IMR-90 (cell line): ENCODE measurements around the gene AQP7. TPM values are rescaled to one million over a fixed set of nuclear protein-coding genes. Genes with fewer than 3 reads are reported as not detected.

Experiments
- ATAC-seq: fragments of 200-7000 bp; cut with Tn5 transposase; 2 replicates; pipeline ENCODE4 v1.9.1; 2020; ENCODE audit warnings: low read depth, mild to moderate bottlenecking, moderate library complexity
- BruUV-seq: library from RNA; stranded (reverse); fragments of 400-500 nt; replicated peaks from 2 replicates; lab custom pipeline; 2021; lab: Mats Ljungman, UMichigan
- CTCF ChIA-PET: fragments of 300-600 bp; formaldehyde crosslinking; extraction: SDS; loops from one replicate; lab custom pipeline; 2021; ENCODE audit warnings: antibody characterized with exemption; lab: Yijun Ruan, JAX
- POLR2A ChIA-PET: fragments of 300-600 bp; sonication (Branson Sonifier 250); formaldehyde crosslinking; loops from one replicate; lab custom pipeline; 2022; ENCODE audit warnings: antibody characterized with exemption; ENCODE audit not compliant: unreplicated experiment; lab: Charles Lee
- DNase-seq: peaks from one replicate; pipeline ENCODE4 v3.0.0; 2013
- H2AFZ ChIP-seq: replicated peaks from 2 replicates; pipeline ENCODE3; 2013; ENCODE audit warnings: low read length, mild to moderate bottlenecking; ENCODE audit not compliant: poor library complexity
- H2AK5ac ChIP-seq: 2 replicates; pipeline ENCODE4 v1.6.1; 2013; ENCODE audit warnings: low read depth, low read length, inconsistent platforms
- H2AK9ac ChIP-seq: replicated peaks from 2 replicates; pipeline ENCODE3; 2013; ENCODE audit warnings: mild to moderate bottlenecking, low read depth, low read length, moderate library complexity; ENCODE audit not compliant: poor library complexity
- H2BK120ac ChIP-seq: 2 replicates; pipeline ENCODE4 v1.6.1; 2013; ENCODE audit warnings: low read depth, low read length, inconsistent platforms
- H2BK15ac ChIP-seq: 3 replicates; pipeline ENCODE4 v1.6.1; 2013; ENCODE audit warnings: low read depth, low read length, inconsistent platforms
- H2BK20ac ChIP-seq: 2 replicates; pipeline ENCODE4 v1.6.1; 2013; ENCODE audit warnings: low read depth, mild to moderate bottlenecking, inconsistent platforms, low read length, moderate library complexity
- H2BK5ac ChIP-seq: 2 replicates; pipeline ENCODE4 v1.6.1; 2013; ENCODE audit warnings: mild to moderate bottlenecking, low read depth, low read length, inconsistent platforms; ENCODE audit not compliant: poor library complexity, severe bottlenecking
- H3K14ac ChIP-seq: replicated peaks from 2 replicates; pipeline ENCODE4 v1.6.1; 2013; ENCODE audit warnings: low read depth, low read length, inconsistent platforms
- H3K18ac ChIP-seq: 2 replicates; pipeline ENCODE4 v1.6.1; 2013; ENCODE audit warnings: low read depth, low read length, control low read depth
- H3K23ac ChIP-seq: 2 replicates; pipeline ENCODE4 v1.6.1; 2013; ENCODE audit warnings: low read depth, low read length, inconsistent platforms
- H3K27ac ChIP-seq: 2 replicates; pipeline ENCODE4 v1.5.1; 2013; ENCODE audit warnings: mild to moderate bottlenecking, control low read depth, low read length; ENCODE audit not compliant: insufficient read depth
- H3K27me3 ChIP-seq: 2 replicates; pipeline ENCODE4 v1.6.1; 2013; ENCODE audit warnings: low read length; ENCODE audit not compliant: control insufficient read depth, insufficient read depth
- H3K36me3 ChIP-seq: 2 replicates; pipeline ENCODE4 v1.6.1; 2013; ENCODE audit warnings: low read length, mixed read lengths; ENCODE audit not compliant: control insufficient read depth, insufficient read depth
- H3K4ac ChIP-seq: 2 replicates; pipeline ENCODE4 v1.6.1; 2013; ENCODE audit warnings: low read depth, low read length, inconsistent platforms
- H3K4me1 ChIP-seq: 2 replicates; pipeline ENCODE4 v1.6.1; 2013; ENCODE audit warnings: low read length, mixed read lengths; ENCODE audit not compliant: control insufficient read depth, insufficient read depth
- H3K4me2 ChIP-seq: 2 replicates; pipeline ENCODE4 v1.6.1; 2013; ENCODE audit warnings: low read depth, mild to moderate bottlenecking, control low read depth, low read length, moderate library complexity
- H3K4me3 ChIP-seq: 2 replicates; pipeline ENCODE4 v1.5.1; 2013; ENCODE audit warnings: low read depth, mild to moderate bottlenecking, control low read depth, low read length, moderate library complexity; ENCODE audit not compliant: insufficient read depth
- H3K56ac ChIP-seq: 2 replicates; pipeline ENCODE4 v1.6.1; 2013; ENCODE audit warnings: low read length, inconsistent platforms; ENCODE audit not compliant: insufficient read depth; ENCODE audit errors: extremely low read depth
- H3K79me1 ChIP-seq, 2 experiments: 2 replicates each; pipeline ENCODE4 v1.6.1; 2013; ENCODE audit warnings: low read length in 2 of 2, inconsistent platforms in 1 of 2, low read depth in 1 of 2
- H3K9ac ChIP-seq: 2 replicates; pipeline ENCODE4 v1.6.1; 2013; ENCODE audit warnings: low read depth, low read length, control low read depth
- H3K9me1 ChIP-seq: 2 replicates; pipeline ENCODE4 v1.6.1; 2013; ENCODE audit warnings: low read length, inconsistent platforms; ENCODE audit not compliant: insufficient read depth
- H3K9me3 ChIP-seq: 2 replicates; pipeline ENCODE4 v1.6.1; 2013; ENCODE audit warnings: low read length; ENCODE audit not compliant: control insufficient read depth, insufficient read depth
- H4K20me1 ChIP-seq: 2 replicates; pipeline ENCODE4 v1.6.1; 2013; ENCODE audit warnings: low read length, inconsistent platforms; ENCODE audit not compliant: insufficient read depth
- H4K5ac ChIP-seq: 2 replicates; pipeline ENCODE4 v1.6.1; 2013; ENCODE audit warnings: mild to moderate bottlenecking, low read depth, low read length, control low read depth
- H4K8ac ChIP-seq, 2 experiments: 2 replicates each; pipeline ENCODE4 v1.6.1; 2013; ENCODE audit warnings: low read depth in 2 of 2, low read length in 2 of 2, control low read depth in 1 of 2, inconsistent platforms in 1 of 2
- H4K91ac ChIP-seq: 2 replicates; pipeline ENCODE4 v1.6.1; 2013; ENCODE audit warnings: low read depth, low read length, inconsistent platforms; ENCODE audit not compliant: insufficient read depth
- CEBPB ChIP-seq: IDR thresholded peaks from 2 replicates; pipeline ENCODE4 v1.6.1; 2012; ENCODE audit warnings: low read depth, low read length, improper control_type of control experiment
- MAFK ChIP-seq: IDR thresholded peaks from 2 replicates; pipeline ENCODE4 v1.6.1; 2012; ENCODE audit warnings: low read depth, low read length, improper control_type of control experiment
- MXI1 ChIP-seq: IDR thresholded peaks from 2 replicates; pipeline ENCODE4 v1.6.1; 2012; ENCODE audit warnings: low read depth, mild to moderate bottlenecking, low read length, moderate library complexity, borderline replicate concordance
- RAD21 ChIP-seq: IDR thresholded peaks from 2 replicates; pipeline ENCODE4 v1.6.1; 2012; ENCODE audit warnings: low read length, improper control_type of control experiment
- RCOR1 ChIP-seq: IDR thresholded peaks from 2 replicates; pipeline ENCODE4 v1.6.1; 2012; ENCODE audit warnings: mild to moderate bottlenecking, low read length, improper control_type of control experiment; ENCODE audit not compliant: insufficient replicate concordance
- RFX5 ChIP-seq: IDR thresholded peaks from 2 replicates; pipeline ENCODE4 v1.8.0; 2012; ENCODE audit warnings: low read depth, mild to moderate bottlenecking, low read length, moderate library complexity
- WGBS, 2 experiments: methylation state at CpG; one replicate each; pipeline versions ENCODE4 v1.1.5 to v1.1.7; 2013; ENCODE audit warnings: missing lambda C conversion rate in 2 of 2; ENCODE audit not compliant: insufficient read length in 1 of 2; ENCODE audit errors: extremely low coverage in 2 of 2; 5-methylcytosine and 5-hydroxymethylcytosine counted together
- dilution Hi-C: fragments of 300-500 bp; cut with HindIII; formaldehyde crosslinking; loops from one replicate; pipeline ENCODE4 v1.14.3; 2018; ENCODE audit warnings: low sequenced_read_pairs; ENCODE audit not compliant: unreplicated experiment
- in situ Hi-C: fragments of 300-500 bp; cut with MboI; formaldehyde crosslinking; loops from 3 replicates; pipeline ENCODE4 v1.14.3; 2019; ENCODE audit warnings: low sequenced_read_pairs, inconsistent platforms, mixed read lengths
- intact Hi-C: fragments of 100-400 bp; cut with micrococcal nuclease; formaldehyde crosslinking; loops from 2 replicates; pipeline ENCODE4 v1.10.0; 2022
- polyA plus RNA-seq, 3 experiments: library from polyadenylated mRNA; depleted of rRNA; stranded (reverse); fragments of >200 nt; gene quantifications; 2 replicates each; pipeline ENCODE4 v1.2.3, GENCODE V29; 2012; ENCODE audit warnings: low replicate concordance in 1 of 3
- total RNA-seq: library from RNA; depleted of rRNA; stranded (reverse); fragments of >200 nt; gene quantifications from 2 replicates; pipeline ENCODE4 v1.2.3, GENCODE V29; 2012
- TF ChIP-seq, protein P1 (sequence below): conservative IDR thresholded peaks from 2 replicates; pipeline ENCODE4 v1.5.1; 2012; ENCODE audit warnings: mild to moderate bottlenecking, low read depth, low read length, improper control_type of control experiment

AQP7 gene
- total and polyA plus RNA-seq, 2 of the 4 experiments (the other 2 are of a cell fraction) = 0.07 TPM; not detected in 1

DNA sequence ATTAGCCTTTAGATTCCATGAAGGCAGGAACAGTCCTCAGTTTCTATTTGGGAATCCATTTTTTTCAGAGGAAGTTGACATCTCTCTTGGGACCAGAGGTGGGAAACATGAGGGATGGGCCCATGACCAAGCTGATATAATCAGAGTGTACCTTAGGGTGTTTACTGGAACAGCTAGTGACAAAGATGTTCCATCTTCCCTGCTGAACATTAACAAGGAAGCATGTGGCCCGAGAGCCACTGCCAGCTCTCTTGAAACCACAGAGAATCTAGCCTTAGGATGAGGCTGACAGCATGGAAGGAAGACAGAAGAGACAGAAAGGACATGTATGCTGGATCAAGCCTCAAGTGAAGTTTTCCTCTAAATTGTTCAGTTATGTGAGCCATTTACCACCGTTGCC is 29.1 kb upstream of the AQP7 start:
- Histone ChIP-seq H2BK15ac (no peak overlapping the region), H3K27ac (no peak overlapping the region), H3K14ac (no peak overlapping the region), H2AK9ac (peak overlapping the region; percentile 84), H3K9me3 (no peaks in the 10 kb centered on the region), H3K4me3 (no peak overlapping the region), H3K79me1 (no peaks in the 10 kb centered on the region), H3K4me1 (0 out of 2 replicates have a peak, but pooled peaks cover 1% of the 10 kb centered on the region), H4K8ac (no peak overlapping the region), H3K18ac (no peak overlapping the region), H3K9me1 (peaks cover 6% of the 10 kb centered on the region; the same call in 1 of the 2 replicates), H2BK5ac (no peak overlapping the region), H2BK120ac (no peak overlapping the region), H2AFZ (no peak overlapping the region), H3K4me2 (no peak overlapping the region), H3K4ac (no peak overlapping the region), H3K9ac (no peak overlapping the region), H2BK20ac (no peak overlapping the region), H2AK5ac (no peak overlapping the region), H3K27me3 (peaks cover 21% of the 10 kb centered on the region), H4K20me1 (no peaks in the 10 kb centered on the region), H3K23ac (no peak overlapping the region), H3K56ac (no peak overlapping the region), H3K36me3 (no peaks in the 10 kb centered on the region), H4K91ac (no peak overlapping the region), H4K5ac (no peak overlapping the region)
- TF ChIP-seq MAFK = no peak
- no peak for TF ChIP-seq CEBPB
- TF ChIP-seq, protein P1, sequence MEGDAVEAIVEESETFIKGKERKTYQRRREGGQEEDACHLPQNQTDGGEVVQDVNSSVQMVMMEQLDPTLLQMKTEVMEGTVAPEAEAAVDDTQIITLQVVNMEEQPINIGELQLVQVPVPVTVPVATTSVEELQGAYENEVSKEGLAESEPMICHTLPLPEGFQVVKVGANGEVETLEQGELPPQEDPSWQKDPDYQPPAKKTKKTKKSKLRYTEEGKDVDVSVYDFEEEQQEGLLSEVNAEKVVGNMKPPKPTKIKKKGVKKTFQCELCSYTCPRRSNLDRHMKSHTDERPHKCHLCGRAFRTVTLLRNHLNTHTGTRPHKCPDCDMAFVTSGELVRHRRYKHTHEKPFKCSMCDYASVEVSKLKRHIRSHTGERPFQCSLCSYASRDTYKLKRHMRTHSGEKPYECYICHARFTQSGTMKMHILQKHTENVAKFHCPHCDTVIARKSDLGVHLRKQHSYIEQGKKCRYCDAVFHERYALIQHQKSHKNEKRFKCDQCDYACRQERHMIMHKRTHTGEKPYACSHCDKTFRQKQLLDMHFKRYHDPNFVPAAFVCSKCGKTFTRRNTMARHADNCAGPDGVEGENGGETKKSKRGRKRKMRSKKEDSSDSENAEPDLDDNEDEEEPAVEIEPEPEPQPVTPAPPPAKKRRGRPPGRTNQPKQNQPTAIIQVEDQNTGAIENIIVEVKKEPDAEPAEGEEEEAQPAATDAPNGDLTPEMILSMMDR = no peak
- TF ChIP-seq RCOR1 = no peak
- no peak for TF ChIP-seq MXI1
- TF ChIP-seq RFX5 = no peak
- TF ChIP-seq RAD21 = no peak
- intact Hi-C loops (no loop called here), dilution Hi-C loops (no loop called here), in situ Hi-C loops (no loop called here)
- ATAC-seq (no peak), DNase-seq (no peak)
- WGBS, 2 experiments = no CpG with 5 or more reads among the region's 2 CpGs
- ChIA-PET POLR2A (no interaction called here), CTCF (no interaction called here)
- BruUV-seq = no TSS peak
